Measurements from ENCODE around the gene MTRF1.

GRCh38 chr13:41271456-41272285, 8.3 kb upstream of the MTRF1 start:
- TF ChIP-seq POLR2A (IDR thresholded peaks at IDR 0.05), result no peak
- no peak for TF ChIP-seq CTCF (IDR thresholded peaks at IDR 0.05)
